Measurements from ENCODE around the gene SLC46A2. TPM values are rescaled to one million over a fixed set of nuclear protein-coding genes. Genes with fewer than 3 reads are reported as not detected.

Gene SLC46A2
- polyA plus RNA-seq, 1 donor (not counting 4 experiments of a cell fraction or from before 2014, with no cell fraction given): not detected

GRCh38 chr9:112853882-112854585 lies 36.6 kb downstream of the SLC46A2 start:
- H4K20me1 ChIP-seq (ENCODE audit: control insufficient read depth, extremely low read depth, insufficient read depth, low read length): no peaks in the 10 kb centered on the region
- H2AFZ ChIP-seq (ENCODE audit: control insufficient read depth, low read length): no peak overlapping the region
- H3K9me1 ChIP-seq (ENCODE audit: control insufficient read depth, extremely low read depth, insufficient read depth, low read length): no peaks in the 10 kb centered on the region
- no peak overlapping the region for H3K9ac ChIP-seq (ENCODE audit: control insufficient read depth, extremely low read depth, insufficient read depth, low read length)
- TF ChIP-seq EZH2 (IDR thresholded peaks at IDR 0.05; ENCODE audit: low read length) (no peak), CTCF (optimal IDR thresholded peaks at IDR 0.05 in 1 of 3, IDR thresholded peaks at IDR 0.05 in 1 of 3, conservative IDR thresholded peaks at IDR 0.05 in 1 of 3; ENCODE audit: extremely low read depth in 1 of 3, insufficient read depth in 2 of 3, low read length in 3 of 3) (no peak)
- H3K36me3 ChIP-seq (ENCODE audit: control insufficient read depth in 2 of 2, extremely low read depth in 1 of 2, insufficient read depth in 2 of 2, low read length in 2 of 2): peaks cover 4 to 9% of the 10 kb centered on the region in 2 experiments
- no peaks in the 10 kb centered on the region for H3K9me3 ChIP-seq (ENCODE audit: control insufficient read depth, low read depth, low read length)
- no peak overlapping the region for H3K4me3 ChIP-seq (ENCODE audit: control insufficient read depth in 2 of 3, extremely low read depth in 1 of 3, insufficient read depth in 2 of 3, low read depth in 1 of 3, low read length in 3 of 3)
- dilution Hi-C loops (cut with MboI; ENCODE audit: extremely low pct_ligation_motif_present, low sequenced_read_pairs): no loop called here
- no peak for FAIRE-seq
- H3K27me3 ChIP-seq (ENCODE audit: control insufficient read depth, extremely low read depth, insufficient read depth, low read length): no peaks in the 10 kb centered on the region
- no peaks in the 10 kb centered on the region for H3K79me2 ChIP-seq (ENCODE audit: control insufficient read depth, insufficient read depth, low read length)
- no peak for DNase-seq (ENCODE audit: low read depth, low spot score)
- H3K4me2 ChIP-seq (ENCODE audit: control insufficient read depth, extremely low read depth, insufficient read depth, low read depth, low read length): no peak overlapping the region
- no peaks in the 10 kb centered on the region for H3K4me1 ChIP-seq (ENCODE audit: control insufficient read depth, extremely low read depth, insufficient read depth, low read length)
- no peak overlapping the region for H3K27ac ChIP-seq (ENCODE audit: control insufficient read depth, insufficient read depth, low read length)

GRCh38 chr9:112852741-112853504 lies 37.8 kb downstream of the SLC46A2 start:
- no peak overlapping the region for H3K9ac ChIP-seq (ENCODE audit: control insufficient read depth, extremely low read depth, insufficient read depth, low read length)
- H4K20me1 ChIP-seq (ENCODE audit: control insufficient read depth, extremely low read depth, insufficient read depth, low read length): no peaks in the 10 kb centered on the region
- TF ChIP-seq CTCF (optimal IDR thresholded peaks at IDR 0.05 in 1 of 3, IDR thresholded peaks at IDR 0.05 in 1 of 3, conservative IDR thresholded peaks at IDR 0.05 in 1 of 3; ENCODE audit: extremely low read depth in 1 of 3, insufficient read depth in 2 of 3, low read length in 3 of 3) (no peak), EZH2 (IDR thresholded peaks at IDR 0.05; ENCODE audit: low read length) (no peak)
- H3K4me1 ChIP-seq (ENCODE audit: control insufficient read depth, extremely low read depth, insufficient read depth, low read length): no peaks in the 10 kb centered on the region
- no peak overlapping the region for H2AFZ ChIP-seq (ENCODE audit: control insufficient read depth, low read length)
- H3K9me1 ChIP-seq (ENCODE audit: control insufficient read depth, extremely low read depth, insufficient read depth, low read length): no peaks in the 10 kb centered on the region
- no peak for DNase-seq (ENCODE audit: low read depth, low spot score)
- no peak for FAIRE-seq
- H3K9me3 ChIP-seq (ENCODE audit: control insufficient read depth, low read depth, low read length): no peaks in the 10 kb centered on the region
- H3K79me2 ChIP-seq (ENCODE audit: control insufficient read depth, insufficient read depth, low read length): no peaks in the 10 kb centered on the region
- H3K27me3 ChIP-seq (ENCODE audit: control insufficient read depth, extremely low read depth, insufficient read depth, low read length): no peaks in the 10 kb centered on the region
- peaks cover 4 to 9% of the 10 kb centered on the region in 2 experiments for H3K36me3 ChIP-seq (ENCODE audit: control insufficient read depth in 2 of 2, extremely low read depth in 1 of 2, insufficient read depth in 2 of 2, low read length in 2 of 2)
- no peak overlapping the region for H3K4me2 ChIP-seq (ENCODE audit: control insufficient read depth, extremely low read depth, insufficient read depth, low read depth, low read length)
- dilution Hi-C loops (cut with MboI; ENCODE audit: extremely low pct_ligation_motif_present, low sequenced_read_pairs): no loop called here
- H3K27ac ChIP-seq (ENCODE audit: control insufficient read depth, insufficient read depth, low read length): no peak overlapping the region
- H3K4me3 ChIP-seq (ENCODE audit: control insufficient read depth in 2 of 3, extremely low read depth in 1 of 3, insufficient read depth in 2 of 3, low read depth in 1 of 3, low read length in 3 of 3): no peak overlapping the region

Data from keratinocyte (primary cell).